Left lung (tissue), 10 donors: ENCODE data around the gene GOLT1A. TPM values are rescaled to one million over a fixed set of nuclear protein-coding genes. Genes with fewer than 3 reads are reported as not detected.
"Not testable (repeated sequence)": the region's sequence is repeated elsewhere in the genome, so short reads cannot be mapped to it uniquely, and the experiment has no call there.

Experiments used
- ATAC-seq: fragments of 200-7000 bp; cut with Tn5 transposase; one replicate; pipeline ENCODE4 v1.9.1; 2020; ENCODE audit warnings: moderate library complexity
- DNase-seq, 4 donors: peaks; one replicate each; pipeline ENCODE4 v3.0.0-alpha.2; 2013 to 2020
- H3K27ac ChIP-seq, 2 donors: fragments of 200-600 bp; sonication (generic) in 1 of 2; one replicate each; pipeline versions ENCODE4 v1.5.0 to v1.8.0; 2020 to 2021
- H3K27me3 ChIP-seq, 2 donors: fragments of 200-600 bp; sonication (generic) in 1 of 2; one replicate each; pipeline versions ENCODE4 v1.5.0 to v1.8.0; 2020 to 2021
- H3K36me3 ChIP-seq, 2 donors: fragments of 200-600 bp; sonication (generic) in 1 of 2; one replicate each; pipeline versions ENCODE4 v1.5.0 to v1.8.0; 2020 to 2021
- H3K4me1 ChIP-seq, 2 donors: fragments of 200-600 bp; one replicate each; pipeline ENCODE4 v1.8.0; 2021
- H3K4me3 ChIP-seq, 2 donors: fragments of 200-600 bp; sonication (generic) in 1 of 2; one replicate each; pipeline versions ENCODE4 v1.5.0 to v1.8.0; 2020 to 2021; ENCODE audit warnings: mild to moderate bottlenecking in 1 of 2
- H3K9me3 ChIP-seq, 2 donors: fragments of 200-600 bp; sonication (generic) in 1 of 2; one replicate each; pipeline versions ENCODE4 v1.5.0 to v1.8.0; 2020 to 2021
- CTCF ChIP-seq, 2 donors: fragments of 200-600 bp; sonication (generic) in 1 of 2; IDR thresholded peaks; one replicate each; pipeline versions ENCODE4 v1.5.0 to v1.8.0; 2021; ENCODE audit warnings: antibody characterized with exemption in 2 of 2
- intact Hi-C, 2 donors: fragments of 100-400 bp; cut with DNase I; formaldehyde crosslinking; loops; one replicate each; pipeline versions ENCODE4 v1.11.2 to v1.14.2; 2022
- polyA plus RNA-seq, 6 donors: library from polyadenylated mRNA; unstranded; fragments of 120-200 nt; gene quantifications; one replicate each; pipeline ENCODE4 v1.2.1, GENCODE V29; 2013; ENCODE audit not compliant: insufficient read length in 6 of 6
- total RNA-seq, 2 donors: library from RNA; stranded (reverse); fragmentation: NEBNext Ultra II Directional; extraction: Animal tissue kit (Norgen Biotek cat#: 25700); gene quantifications; one replicate each; pipeline ENCODE4 v1.2.1, GENCODE V29; 2021
- donor health status: DM: no; HTN: yes; CAD: no.
- donor health status: DM: no; HTN: no; CAD: no.

GOLT1A gene
- total and polyA plus RNA-seq, 8 donors = 4.4 to 22.6 (median 9.2) TPM

GRCh38 chr1:204240233-204240632 is 26.4 kb upstream of the GOLT1A start:
- TF ChIP-seq CTCF (IDR thresholded peaks at IDR 0.05) = no peak
- ATAC-seq = no peak
- H3K4me1 ChIP-seq = no peaks in the 10 kb centered on the region
- intact Hi-C loops = no loop called here
- no peaks in the 10 kb centered on the region for H3K9me3 ChIP-seq
- no peaks in the 10 kb centered on the region for H3K27me3 ChIP-seq
- no peak overlapping the region for H3K27ac ChIP-seq
- H3K36me3 ChIP-seq = no peaks in the 10 kb centered on the region
- no peak for DNase-seq
- H3K4me3 ChIP-seq = no peak overlapping the region

GRCh38 chr1:204239401-204239800 is 25.6 kb upstream of the GOLT1A start:
- H3K4me1 ChIP-seq, H3K9me3 ChIP-seq, ATAC-seq, H3K36me3 ChIP-seq, H3K27ac ChIP-seq, DNase-seq, H3K4me3 ChIP-seq, intact Hi-C loops, H3K27me3 ChIP-seq: not testable (repeated sequence)

GRCh38 chr1:204238520-204238919 is 24.7 kb upstream of the GOLT1A start:
- H3K27me3 ChIP-seq, ATAC-seq, DNase-seq, H3K4me1 ChIP-seq, H3K4me3 ChIP-seq, H3K27ac ChIP-seq, H3K36me3 ChIP-seq, H3K9me3 ChIP-seq, intact Hi-C loops: not testable (repeated sequence)

- H3K9me3 ChIP-seq, H3K27me3 ChIP-seq, intact Hi-C loops, DNase-seq, H3K4me3 ChIP-seq, H3K27ac ChIP-seq, ATAC-seq, H3K36me3 ChIP-seq, H3K4me1 ChIP-seq: not testable (repeated sequence)
Observed at GRCh38 chr1:204237515-204237914, 23.7 kb upstream of the GOLT1A start.

GRCh38 chr1:204232526-204232925 is 18.7 kb upstream of the GOLT1A start:
- TF ChIP-seq CTCF (IDR thresholded peaks at IDR 0.05) = no peak
- no peak overlapping the region for H3K27ac ChIP-seq
- no peaks in the 10 kb centered on the region for H3K9me3 ChIP-seq
- H3K4me3 ChIP-seq = no peak overlapping the region
- no peaks in the 10 kb centered on the region for H3K27me3 ChIP-seq
- no peak for ATAC-seq
- no peak for DNase-seq
- intact Hi-C loops = no loop called here
- H3K4me1 ChIP-seq = no peaks in the 10 kb centered on the region
- H3K36me3 ChIP-seq = no peaks in the 10 kb centered on the region

GRCh38 chr1:204230211-204230610 is 16.4 kb upstream of the GOLT1A start:
- Histone ChIP-seq H3K4me1 (no peaks in the 10 kb centered on the region), H3K27ac (no peak overlapping the region), H3K27me3 (no peaks in the 10 kb centered on the region), H3K36me3 (no peaks in the 10 kb centered on the region), H3K9me3 (no peaks in the 10 kb centered on the region), H3K4me3 (no peak overlapping the region)
- ATAC-seq (no peak), DNase-seq (no peak)
- TF ChIP-seq CTCF (IDR thresholded peaks at IDR 0.05) = no peak
- intact Hi-C loops = no loop called here

- intact Hi-C loops = no loop called here
- H3K4me3 ChIP-seq = no peak overlapping the region
- no peaks in the 10 kb centered on the region for H3K36me3 ChIP-seq
- H3K27ac ChIP-seq = no peak overlapping the region
- no peak for TF ChIP-seq CTCF (IDR thresholded peaks at IDR 0.05)
- no peak for ATAC-seq
- H3K9me3 ChIP-seq = no peaks in the 10 kb centered on the region
- H3K4me1 ChIP-seq = no peaks in the 10 kb centered on the region
- H3K27me3 ChIP-seq = no peaks in the 10 kb centered on the region
- no peak for DNase-seq
Observed at GRCh38 chr1:204228896-204229295, 15.1 kb upstream of the GOLT1A start.
